ENCODE results near the gene PHLDB3.
"Not testable (repeated sequence)": the region's sequence is repeated elsewhere in the genome, so short reads cannot be mapped to it uniquely, and the experiment has no call there.

DNA sequence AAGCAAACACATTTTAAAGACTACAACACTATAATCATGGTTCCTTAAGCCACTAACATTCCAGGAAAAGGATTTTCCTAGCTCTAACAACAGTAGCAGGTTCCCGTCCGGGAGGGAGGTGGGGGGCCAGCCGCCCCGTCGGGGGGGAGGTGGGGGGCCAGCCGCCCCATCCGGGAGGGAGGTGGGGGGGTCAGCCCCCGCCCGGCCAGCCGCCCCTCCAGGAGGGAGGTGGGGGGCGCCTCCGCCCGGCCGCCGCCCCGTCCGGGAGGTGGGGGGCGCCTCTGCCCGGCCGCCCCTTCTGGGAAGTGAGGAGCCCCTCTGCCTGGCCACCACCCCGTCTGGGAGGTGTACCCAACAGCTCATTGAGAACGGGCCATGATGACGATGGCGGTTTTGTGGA is 43.4 kb upstream of the PHLDB3 start:
- TF ChIP-seq, protein P1, sequence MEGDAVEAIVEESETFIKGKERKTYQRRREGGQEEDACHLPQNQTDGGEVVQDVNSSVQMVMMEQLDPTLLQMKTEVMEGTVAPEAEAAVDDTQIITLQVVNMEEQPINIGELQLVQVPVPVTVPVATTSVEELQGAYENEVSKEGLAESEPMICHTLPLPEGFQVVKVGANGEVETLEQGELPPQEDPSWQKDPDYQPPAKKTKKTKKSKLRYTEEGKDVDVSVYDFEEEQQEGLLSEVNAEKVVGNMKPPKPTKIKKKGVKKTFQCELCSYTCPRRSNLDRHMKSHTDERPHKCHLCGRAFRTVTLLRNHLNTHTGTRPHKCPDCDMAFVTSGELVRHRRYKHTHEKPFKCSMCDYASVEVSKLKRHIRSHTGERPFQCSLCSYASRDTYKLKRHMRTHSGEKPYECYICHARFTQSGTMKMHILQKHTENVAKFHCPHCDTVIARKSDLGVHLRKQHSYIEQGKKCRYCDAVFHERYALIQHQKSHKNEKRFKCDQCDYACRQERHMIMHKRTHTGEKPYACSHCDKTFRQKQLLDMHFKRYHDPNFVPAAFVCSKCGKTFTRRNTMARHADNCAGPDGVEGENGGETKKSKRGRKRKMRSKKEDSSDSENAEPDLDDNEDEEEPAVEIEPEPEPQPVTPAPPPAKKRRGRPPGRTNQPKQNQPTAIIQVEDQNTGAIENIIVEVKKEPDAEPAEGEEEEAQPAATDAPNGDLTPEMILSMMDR (conservative IDR thresholded peaks at IDR 0.05; ENCODE audit: low read depth, low read length) = not testable (repeated sequence)
- TF ChIP-seq EZH2 (IDR thresholded peaks at IDR 0.05; ENCODE audit: borderline replicate concordance, low read depth, low read length, poor library complexity, severe bottlenecking) = not testable (repeated sequence)

Measured in A673 (cell line).